Smooth muscle cell (in vitro differentiated cells): ENCODE results near the gene NCOA3. TPM values are rescaled to one million over a fixed set of nuclear protein-coding genes. Genes with fewer than 3 reads are reported as not detected.

ENCODE experiments used
- DNase-seq: peaks from one replicate; lab custom pipeline; 2025; ENCODE audit not compliant: unreplicated experiment; lab: John Stamatoyannopoulos, UW
- H2AFZ ChIP-seq: fragments of 200-600 bp; sonication (generic); 2 replicates; pipeline ENCODE4 v1.6.0; 2016; ENCODE audit warnings: antibody characterized with exemption, low read depth, mild to moderate bottlenecking
- H3F3A ChIP-seq: fragments of 200-600 bp; sonication (generic); 2 replicates; pipeline ENCODE4 v1.6.0; 2017; ENCODE audit warnings: antibody characterized with exemption, low read depth
- H3K27ac ChIP-seq: fragments of 200-600 bp; sonication (generic); 2 replicates; pipeline ENCODE4 v1.5.1; 2016; ENCODE audit warnings: low read depth, mild to moderate bottlenecking
- H3K27me3 ChIP-seq: fragments of 200-600 bp; sonication (generic); 2 replicates; pipeline ENCODE4 v1.6.1; 2016; ENCODE audit warnings: low read depth, mild to moderate bottlenecking
- H3K36me3 ChIP-seq: fragments of 200-600 bp; sonication (generic); 2 replicates; pipeline ENCODE4 v1.5.1; 2016; ENCODE audit warnings: low read depth
- H3K4me1 ChIP-seq: fragments of 200-600 bp; sonication (generic); 2 replicates; pipeline ENCODE4 v1.5.1; 2016; ENCODE audit warnings: low read depth
- H3K4me2 ChIP-seq: fragments of 200-600 bp; sonication (generic); 2 replicates; pipeline ENCODE4 v1.6.0; 2016; ENCODE audit warnings: mild to moderate bottlenecking
- H3K4me3 ChIP-seq: fragments of 200-600 bp; sonication (generic); 2 replicates; pipeline ENCODE4 v1.5.1; 2016; ENCODE audit warnings: mild to moderate bottlenecking
- H3K79me2 ChIP-seq: fragments of 200-600 bp; sonication (generic); 2 replicates; pipeline ENCODE4 v1.6.0; 2016; ENCODE audit warnings: low read depth, mild to moderate bottlenecking
- H3K9ac ChIP-seq: fragments of 200-600 bp; sonication (generic); 2 replicates; pipeline ENCODE4 v1.6.0; 2016; ENCODE audit warnings: low read depth
- H3K9me3 ChIP-seq: fragments of 200-600 bp; sonication (generic); replicated peaks from 2 replicates; pipeline ENCODE4 v1.5.1; 2016; ENCODE audit warnings: low read depth
- H4K20me1 ChIP-seq: fragments of 200-600 bp; sonication (generic); 2 replicates; pipeline ENCODE4 v1.6.0; 2016; ENCODE audit warnings: low read depth
- CTCF ChIP-seq: fragments of 200-600 bp; sonication (generic); IDR thresholded peaks from 2 replicates; pipeline ENCODE4 v1.5.1; 2017; ENCODE audit warnings: borderline replicate concordance, mild to moderate bottlenecking, antibody characterized with exemption; ENCODE audit not compliant: insufficient read depth, poor library complexity, severe bottlenecking
- WGBS: methylation state at CpG from one replicate; pipeline ENCODE4 v1.1.7; 2016; ENCODE audit warnings: low lambda C conversion rate; 5-methylcytosine and 5-hydroxymethylcytosine counted together
- polyA plus RNA-seq: library from polyadenylated mRNA; unstranded; fragments of >200 nt; fragmentation: Nextera tagmentation; extraction: Ambion mirVana; gene quantifications from 2 replicates; pipeline ENCODE4 v1.2.1, GENCODE V29; 2016
- total RNA-seq: library from RNA; depleted of rRNA; stranded (reverse); fragments of >200 nt; gene quantifications from 2 replicates; pipeline ENCODE4 v1.2.3, GENCODE V29; 2014

The NCOA3 gene
- total and polyA plus RNA-seq, 2 experiments from 2014 or later: 6.0 to 28.4 TPM

GRCh38 chr20:47596003-47596571 lies 94.4 kb downstream of the NCOA3 start:
- H3K9ac ChIP-seq: no peak overlapping the region
- TF ChIP-seq CTCF: no peak
- no peak overlapping the region for H3K4me3 ChIP-seq
- H3K79me2 ChIP-seq: peaks cover 52% of the 10 kb centered on the region
- WGBS: 96% methylated on average over 6 of the region's 6 CpGs
- H3K27me3 ChIP-seq: no peaks in the 10 kb centered on the region
- H2AFZ ChIP-seq: no peak overlapping the region
- no peaks in the 10 kb centered on the region for H3K36me3 ChIP-seq
- H3K27ac ChIP-seq: no peak overlapping the region
- peaks cover 3% of the 10 kb centered on the region for H3F3A ChIP-seq
- H3K9me3 ChIP-seq: no peaks in the 10 kb centered on the region
- H4K20me1 ChIP-seq: peaks cover 19% of the 10 kb centered on the region
- no peak for DNase-seq
- H3K4me1 ChIP-seq: peaks cover 3% of the 10 kb centered on the region
- no peak overlapping the region for H3K4me2 ChIP-seq

GRCh38 chr20:47597090-47597489 lies 95.4 kb downstream of the NCOA3 start:
- TF ChIP-seq CTCF: no peak

GRCh38 chr20:47598911-47599744 lies 97.4 kb downstream of the NCOA3 start:
- peaks cover 54% of the 10 kb centered on the region for H3K79me2 ChIP-seq
- DNase-seq: no peak
- no peaks in the 10 kb centered on the region for H3K27me3 ChIP-seq
- H3K36me3 ChIP-seq: no peaks in the 10 kb centered on the region
- H2AFZ ChIP-seq: no peak overlapping the region
- no peaks in the 10 kb centered on the region for H3K9me3 ChIP-seq
- H4K20me1 ChIP-seq: peaks cover 3% of the 10 kb centered on the region
- peak overlapping the region; percentile 18 for H3K4me2 ChIP-seq
- no peak overlapping the region for H3K4me3 ChIP-seq
- no peaks in the 10 kb centered on the region for H3F3A ChIP-seq
- 91% methylated on average over 7 of the region's 7 CpGs for WGBS
- no peak overlapping the region for H3K9ac ChIP-seq
- no peak for TF ChIP-seq CTCF
- peaks cover 3% of the 10 kb centered on the region for H3K4me1 ChIP-seq
- no peak overlapping the region for H3K27ac ChIP-seq

More at GRCh38 chr20:47597090-47597489, 95.4 kb downstream of the NCOA3 start:
- Histone ChIP-seq H3K27ac (no peak overlapping the region), H3K4me3 (no peak overlapping the region), H3K4me1 (peaks cover 3% of the 10 kb centered on the region), H2AFZ (no peak overlapping the region), H3K9ac (no peak overlapping the region), H3K79me2 (peaks cover 51% of the 10 kb centered on the region), H4K20me1 (peaks cover 9% of the 10 kb centered on the region), H3K27me3 (no peaks in the 10 kb centered on the region), H3K9me3 (no peaks in the 10 kb centered on the region), H3K36me3 (no peaks in the 10 kb centered on the region), H3K4me2 (no peak overlapping the region), H3F3A (no peaks in the 10 kb centered on the region)
- no peak for DNase-seq
